MM.1S (cell line): ENCODE results near the gene GMFB.

ENCODE experiments used
- DNase-seq: peaks from one replicate; pipeline ENCODE4 v3.0.0-alpha.2; 2015
- H2AFZ ChIP-seq: fragments of 300-600 bp; sonication (generic); 2 replicates; pipeline ENCODE4 v1.6.0; 2016; ENCODE audit warnings: antibody characterized with exemption, low read length
- H3F3A ChIP-seq: fragments of 300-600 bp; sonication (generic); 2 replicates; pipeline ENCODE4 v1.6.1; 2016; ENCODE audit warnings: mild to moderate bottlenecking, antibody characterized with exemption, low read length, moderate library complexity, mixed read lengths; ENCODE audit not compliant: insufficient read depth
- H3K27ac ChIP-seq: fragments of 300-600 bp; sonication (generic); 2 replicates; pipeline ENCODE4 v1.5.1; 2016; ENCODE audit warnings: mild to moderate bottlenecking, low read length
- H3K27me3 ChIP-seq: fragments of 300-600 bp; sonication (generic); replicated peaks from 2 replicates; pipeline ENCODE4 v1.6.0; 2016; ENCODE audit warnings: low read length; ENCODE audit not compliant: insufficient read depth
- H3K36me3 ChIP-seq: fragments of 300-600 bp; sonication (generic); replicated peaks from 2 replicates; pipeline ENCODE4 v1.6.1; 2016; ENCODE audit warnings: mild to moderate bottlenecking, low read length, mixed read lengths; ENCODE audit not compliant: insufficient read depth
- H3K4me1 ChIP-seq: fragments of 300-600 bp; sonication (generic); 2 replicates; pipeline ENCODE4 v1.6.1; 2016; ENCODE audit warnings: low read length, mixed read lengths
- H3K4me2 ChIP-seq: fragments of 300-600 bp; sonication (generic); 2 replicates; pipeline ENCODE4 v1.6.0; 2016; ENCODE audit warnings: low read depth, low read length
- H3K4me3 ChIP-seq: fragments of 300-600 bp; sonication (generic); 2 replicates; pipeline ENCODE4 v1.5.1; 2016; ENCODE audit warnings: low read length, mixed read lengths
- H3K79me2 ChIP-seq: fragments of 300-600 bp; sonication (generic); 2 replicates; pipeline ENCODE4 v1.6.1; 2016; ENCODE audit warnings: mixed run types, low read length, mixed read lengths
- H3K9ac ChIP-seq: fragments of 300-600 bp; sonication (generic); 2 replicates; pipeline ENCODE4 v1.6.1; 2016; ENCODE audit warnings: low read length, mixed read lengths
- H3K9me2 ChIP-seq: fragments of 300-600 bp; sonication (generic); replicated peaks from 2 replicates; pipeline ENCODE4 v1.6.1; 2016; ENCODE audit warnings: mild to moderate bottlenecking, low read length, mixed read lengths; ENCODE audit not compliant: insufficient read depth
- H3K9me3 ChIP-seq: fragments of 300-600 bp; sonication (generic); replicated peaks from 2 replicates; pipeline ENCODE4 v1.6.1; 2016; ENCODE audit warnings: mild to moderate bottlenecking, low read length, mixed read lengths; ENCODE audit not compliant: insufficient read depth
- H4K20me1 ChIP-seq: fragments of 300-600 bp; sonication (generic); 2 replicates; pipeline ENCODE4 v1.6.1; 2016; ENCODE audit warnings: mild to moderate bottlenecking, low read length, moderate library complexity, mixed read lengths; ENCODE audit not compliant: insufficient read depth
- EZH2 ChIP-seq: fragments of 300-600 bp; sonication (generic); optimal IDR thresholded peaks from 2 replicates; pipeline ENCODE3; 2017; ENCODE audit warnings: low read depth, mild to moderate bottlenecking, antibody characterized with exemption, low read length, mixed read lengths
- EZH2phosphoT487 ChIP-seq: fragments of 300-600 bp; sonication (generic); IDR thresholded peaks from 2 replicates; pipeline ENCODE4 v1.6.1; 2018; ENCODE audit warnings: antibody characterized with exemption, low read length
- TF ChIP-seq, protein P1 (sequence below): fragments of 300-600 bp; sonication (generic); IDR thresholded peaks from 2 replicates; pipeline ENCODE4 v1.5.1; 2016; ENCODE audit warnings: antibody characterized with exemption, low read length, mixed read lengths

Gene GMFB

DNA sequence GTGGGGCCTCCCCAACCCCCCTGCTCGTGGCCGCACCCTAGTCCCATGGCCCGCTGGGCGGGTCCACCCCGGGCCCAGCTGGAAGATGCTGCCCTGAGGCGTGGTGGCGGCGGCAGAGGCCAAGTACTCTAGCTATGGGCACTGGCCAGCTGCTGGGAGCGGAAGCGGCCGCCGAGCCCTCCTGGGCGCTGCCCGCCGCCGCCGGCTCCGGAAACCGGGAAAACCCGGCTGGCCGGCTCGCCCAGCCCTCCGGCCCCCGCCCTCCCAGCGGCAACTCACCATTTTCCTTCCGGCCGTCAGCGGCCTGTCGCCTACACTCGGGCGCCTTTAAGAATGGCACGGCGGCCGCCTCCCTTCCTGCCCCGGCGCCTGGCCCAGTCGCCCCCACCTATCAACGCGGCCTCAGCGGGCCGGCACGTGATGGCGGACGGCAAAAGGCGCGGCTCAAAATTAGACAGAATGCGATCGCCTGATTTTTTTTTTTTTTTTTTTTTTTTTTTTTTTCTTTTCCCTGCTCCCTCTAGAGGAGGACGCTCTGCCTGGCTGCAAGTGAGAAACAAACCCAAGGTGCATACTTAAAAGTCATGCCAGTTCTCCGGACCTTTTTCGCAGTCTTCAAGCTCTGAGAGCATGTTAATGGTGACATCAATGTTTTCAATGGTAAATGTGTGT, at the start of gene GMFB:
Gene GMFB (minus strand): TSS at position 335 of the 672 bp plus-strand sequence. CDS start 53 bp downstream, at position 282.
- no peaks in the 10 kb centered on the region for H3K9me3 ChIP-seq
- peak within 1 kb of the TSS; percentile 83 for H2AFZ ChIP-seq
- peak within 1 kb of the TSS; percentile 76 for H3K4me3 ChIP-seq
- no peaks in the 10 kb centered on the region for H3K9me2 ChIP-seq
- H3K36me3 ChIP-seq, result no peaks in the 10 kb centered on the region
- peak within 1 kb of the TSS; percentile 45; the same call in 1 of the 2 replicates for H3K27ac ChIP-seq
- H3K27me3 ChIP-seq, result no peaks in the 10 kb centered on the region
- H3K9ac ChIP-seq, result peak within 1 kb of the TSS; percentile 76
- peaks cover 1% of the 10 kb centered on the region; the same call in 1 of the 2 replicates for H3K4me1 ChIP-seq
- TF ChIP-seq, protein P1, sequence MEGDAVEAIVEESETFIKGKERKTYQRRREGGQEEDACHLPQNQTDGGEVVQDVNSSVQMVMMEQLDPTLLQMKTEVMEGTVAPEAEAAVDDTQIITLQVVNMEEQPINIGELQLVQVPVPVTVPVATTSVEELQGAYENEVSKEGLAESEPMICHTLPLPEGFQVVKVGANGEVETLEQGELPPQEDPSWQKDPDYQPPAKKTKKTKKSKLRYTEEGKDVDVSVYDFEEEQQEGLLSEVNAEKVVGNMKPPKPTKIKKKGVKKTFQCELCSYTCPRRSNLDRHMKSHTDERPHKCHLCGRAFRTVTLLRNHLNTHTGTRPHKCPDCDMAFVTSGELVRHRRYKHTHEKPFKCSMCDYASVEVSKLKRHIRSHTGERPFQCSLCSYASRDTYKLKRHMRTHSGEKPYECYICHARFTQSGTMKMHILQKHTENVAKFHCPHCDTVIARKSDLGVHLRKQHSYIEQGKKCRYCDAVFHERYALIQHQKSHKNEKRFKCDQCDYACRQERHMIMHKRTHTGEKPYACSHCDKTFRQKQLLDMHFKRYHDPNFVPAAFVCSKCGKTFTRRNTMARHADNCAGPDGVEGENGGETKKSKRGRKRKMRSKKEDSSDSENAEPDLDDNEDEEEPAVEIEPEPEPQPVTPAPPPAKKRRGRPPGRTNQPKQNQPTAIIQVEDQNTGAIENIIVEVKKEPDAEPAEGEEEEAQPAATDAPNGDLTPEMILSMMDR, result peak; percentile 10; the same call in 1 of the 2 replicates
- TF ChIP-seq EZH2, result no peak
- peak within 1 kb of the TSS; percentile 55; the same call in 1 of the 2 replicates for H3K4me2 ChIP-seq
- peaks cover 39% of the 10 kb centered on the region for H3K79me2 ChIP-seq
- H3F3A ChIP-seq, result no peaks in the 10 kb centered on the region
- no peaks in the 10 kb centered on the region for H4K20me1 ChIP-seq
- peak; percentile 76 for DNase-seq

- H3K27me3 ChIP-seq, result no peaks in the 10 kb centered on the region
- H3K4me2 ChIP-seq, result no peak overlapping the region
- H3K36me3 ChIP-seq, result no peaks in the 10 kb centered on the region
- peaks cover 3% of the 10 kb centered on the region for H3F3A ChIP-seq
- no peaks in the 10 kb centered on the region for H3K9me3 ChIP-seq
- TF ChIP-seq, protein P1, result no peak
- TF ChIP-seq EZH2 (no peak), EZH2phosphoT487 (no peak)
- H4K20me1 ChIP-seq, result no peaks in the 10 kb centered on the region
- no peak overlapping the region for H2AFZ ChIP-seq
- DNase-seq, result no peak
- no peaks in the 10 kb centered on the region for H3K9me2 ChIP-seq
- no peak overlapping the region for H3K9ac ChIP-seq
- no peaks in the 10 kb centered on the region for H3K79me2 ChIP-seq
- 0 out of 2 replicates have a peak, but pooled peaks cover 2% of the 10 kb centered on the region for H3K4me1 ChIP-seq
- no peak overlapping the region for H3K27ac ChIP-seq
- no peak overlapping the region for H3K4me3 ChIP-seq
These were observed 49.3 kb upstream of the GMFB start for GRCh38 chr14:54538055-54538454.

DNA sequence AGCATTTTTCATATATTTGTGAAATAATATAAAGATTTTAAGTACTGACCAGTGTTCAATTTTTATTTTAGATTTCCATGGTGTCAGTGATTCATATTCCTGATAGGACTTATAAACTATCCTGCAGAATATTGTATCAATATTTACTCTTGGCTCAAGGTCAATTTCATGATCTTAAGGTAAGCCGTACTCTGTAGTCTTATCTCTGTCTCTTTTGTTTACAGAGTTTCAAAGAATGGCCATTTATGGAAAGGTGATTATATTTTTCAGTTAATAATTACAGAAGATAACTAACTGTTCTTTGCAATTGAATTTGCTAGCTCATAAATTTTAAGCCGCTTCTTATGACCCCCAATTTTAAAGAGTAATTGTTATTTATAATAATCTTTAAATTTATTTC, 48.9 kb upstream of the GMFB start:
- Histone ChIP-seq H3K4me2 (no peak overlapping the region), H3K27me3 (no peaks in the 10 kb centered on the region), H3K79me2 (no peaks in the 10 kb centered on the region), H3K36me3 (no peaks in the 10 kb centered on the region), H3K9me2 (no peaks in the 10 kb centered on the region), H3K4me3 (no peak overlapping the region), H2AFZ (no peak overlapping the region), H3K9ac (no peak overlapping the region), H3K27ac (no peak overlapping the region), H3K4me1 (0 out of 2 replicates have a peak, but pooled peaks cover 2% of the 10 kb centered on the region), H4K20me1 (no peaks in the 10 kb centered on the region), H3K9me3 (no peaks in the 10 kb centered on the region), H3F3A (peaks cover 7% of the 10 kb centered on the region)
- TF ChIP-seq EZH2 (no peak), EZH2phosphoT487 (no peak)
- TF ChIP-seq, protein P1, result no peak
- no peak for DNase-seq
